Thoracic aorta (tissue), 2 donors: Measurements from ENCODE around the gene ZP2. TPM values are rescaled to one million over a fixed set of nuclear protein-coding genes. Genes with fewer than 3 reads are reported as not detected.

Experiments
- ATAC-seq: fragments of 150-250 bp; one replicate; pipeline ENCODE4 v1.8.0; 2017; ENCODE audit warnings: low read depth; ENCODE audit not compliant: insufficient number of reproducible peaks, low FRiP score
- DNase-seq: peaks from one replicate; pipeline ENCODE4 v3.0.0-alpha.2; 2020; ENCODE audit warnings: low spot score
- H3K27ac ChIP-seq, 2 donors: fragments of 200-600 bp; sonication (generic); 1 replicate in 1 of 2; 2 replicates in 1 of 2; pipeline ENCODE4 v1.5.1; 2016; ENCODE audit warnings: mild to moderate bottlenecking in 2 of 2, moderate library complexity in 2 of 2
- H3K27me3 ChIP-seq: fragments of 200-600 bp; sonication (generic); replicated peaks from 2 replicates; pipeline ENCODE4 v1.6.0; 2016; ENCODE audit warnings: mild to moderate bottlenecking; ENCODE audit not compliant: insufficient read depth
- H3K36me3 ChIP-seq: fragments of 200-600 bp; sonication (generic); one replicate; pipeline ENCODE4 v1.5.1; 2016
- H3K4me1 ChIP-seq, 2 donors: fragments of 200-600 bp; sonication (generic); 1 replicate in 1 of 2; 2 replicates in 1 of 2; pipeline versions ENCODE4 v1.5.1 to v1.6.0; 2016; ENCODE audit warnings: low read depth in 2 of 2, mild to moderate bottlenecking in 1 of 2; ENCODE audit not compliant: control insufficient read depth in 1 of 2
- H3K4me3 ChIP-seq: fragments of 200-600 bp; sonication (generic); 2 replicates; pipeline ENCODE4 v1.5.1; 2016; ENCODE audit warnings: mild to moderate bottlenecking
- H3K9me3 ChIP-seq: fragments of 200-600 bp; sonication (generic); 2 replicates; pipeline ENCODE4 v1.5.1; 2016
- total RNA-seq, 2 donors: library from RNA; depleted of rRNA; stranded (reverse); fragments of >200 nt; gene quantifications; one replicate each; pipeline versions ENCODE4 v1.1.0 to v1.2.3, GENCODE V29; 2016
- TF ChIP-seq, protein P1 (sequence below): fragments of 200-600 bp; sonication (generic); IDR thresholded peaks from one replicate; pipeline ENCODE4 v1.5.1; 2019; ENCODE audit warnings: antibody characterized with exemption

Gene ZP2
- total RNA-seq, 2 donors from 2014 or later: not detected

DNA sequence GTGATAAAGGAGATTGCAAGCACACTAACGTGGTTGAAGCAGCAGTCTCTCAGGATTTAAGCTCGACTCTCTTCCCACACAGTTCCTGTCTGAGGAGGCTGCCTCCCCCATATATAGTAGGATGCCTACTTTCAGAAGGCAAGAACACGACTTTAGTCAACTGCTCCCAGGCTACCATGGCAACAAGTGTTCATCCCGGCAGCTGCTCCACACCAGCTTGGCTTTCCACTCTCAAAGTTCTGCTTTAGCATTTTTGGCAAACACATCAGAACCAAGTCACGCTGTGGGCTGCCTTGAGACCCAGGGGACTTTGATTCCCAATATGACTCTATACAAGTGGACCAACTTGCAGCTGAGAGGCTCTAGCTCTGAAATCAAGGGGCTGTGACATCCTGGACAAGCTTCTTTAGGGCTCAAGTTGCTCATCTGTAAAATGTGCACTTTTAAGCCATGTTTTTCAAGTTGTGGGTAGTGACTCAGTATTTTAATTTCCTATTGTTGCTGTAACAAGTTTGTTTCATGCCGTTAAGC lies 16.5 kb downstream of the ZP2 start:
- no peaks in the 10 kb centered on the region for H3K36me3 ChIP-seq

DNA sequence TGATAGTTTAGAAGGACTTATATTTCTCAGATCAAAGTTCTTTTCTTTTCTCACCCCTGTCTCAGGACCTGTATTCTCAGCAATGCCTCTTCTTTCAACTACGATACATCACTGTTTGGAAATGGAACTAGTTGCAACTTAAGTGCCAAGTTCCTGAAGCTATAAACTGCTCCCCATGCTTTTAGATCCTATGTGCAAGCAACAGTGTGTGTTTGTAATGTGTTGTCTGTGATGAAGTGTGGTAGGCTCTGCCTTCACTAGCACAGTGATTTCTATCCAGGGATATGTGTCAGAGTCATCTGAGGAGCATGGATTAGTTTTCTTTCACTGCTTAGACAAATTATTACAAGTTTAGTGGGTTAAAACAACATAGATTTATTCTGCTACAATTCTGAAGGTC lies 18.4 kb downstream of the ZP2 start:
- DNase-seq: no peak
- H3K27ac ChIP-seq: no peak overlapping the region
- peaks cover 0 to 6% of the 10 kb centered on the region in 2 donors for H3K4me1 ChIP-seq
- H3K4me3 ChIP-seq: no peak overlapping the region
- TF ChIP-seq, protein P1, sequence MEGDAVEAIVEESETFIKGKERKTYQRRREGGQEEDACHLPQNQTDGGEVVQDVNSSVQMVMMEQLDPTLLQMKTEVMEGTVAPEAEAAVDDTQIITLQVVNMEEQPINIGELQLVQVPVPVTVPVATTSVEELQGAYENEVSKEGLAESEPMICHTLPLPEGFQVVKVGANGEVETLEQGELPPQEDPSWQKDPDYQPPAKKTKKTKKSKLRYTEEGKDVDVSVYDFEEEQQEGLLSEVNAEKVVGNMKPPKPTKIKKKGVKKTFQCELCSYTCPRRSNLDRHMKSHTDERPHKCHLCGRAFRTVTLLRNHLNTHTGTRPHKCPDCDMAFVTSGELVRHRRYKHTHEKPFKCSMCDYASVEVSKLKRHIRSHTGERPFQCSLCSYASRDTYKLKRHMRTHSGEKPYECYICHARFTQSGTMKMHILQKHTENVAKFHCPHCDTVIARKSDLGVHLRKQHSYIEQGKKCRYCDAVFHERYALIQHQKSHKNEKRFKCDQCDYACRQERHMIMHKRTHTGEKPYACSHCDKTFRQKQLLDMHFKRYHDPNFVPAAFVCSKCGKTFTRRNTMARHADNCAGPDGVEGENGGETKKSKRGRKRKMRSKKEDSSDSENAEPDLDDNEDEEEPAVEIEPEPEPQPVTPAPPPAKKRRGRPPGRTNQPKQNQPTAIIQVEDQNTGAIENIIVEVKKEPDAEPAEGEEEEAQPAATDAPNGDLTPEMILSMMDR: no peak
- H3K36me3 ChIP-seq: no peaks in the 10 kb centered on the region
- ATAC-seq: no peak
- no peaks in the 10 kb centered on the region for H3K27me3 ChIP-seq
- peaks cover 5% of the 10 kb centered on the region for H3K9me3 ChIP-seq

More for the DNA sequence above, 16.5 kb downstream of the ZP2 start:
- no peak overlapping the region for H3K4me3 ChIP-seq
- TF ChIP-seq, protein P1: no peak
- H3K27me3 ChIP-seq: no peaks in the 10 kb centered on the region
- H3K27ac ChIP-seq: no peak overlapping the region
- H3K4me1 ChIP-seq: no peaks in the 10 kb centered on the region
- peaks cover 5% of the 10 kb centered on the region for H3K9me3 ChIP-seq
- no peak for DNase-seq
- no peak for ATAC-seq

DNA sequence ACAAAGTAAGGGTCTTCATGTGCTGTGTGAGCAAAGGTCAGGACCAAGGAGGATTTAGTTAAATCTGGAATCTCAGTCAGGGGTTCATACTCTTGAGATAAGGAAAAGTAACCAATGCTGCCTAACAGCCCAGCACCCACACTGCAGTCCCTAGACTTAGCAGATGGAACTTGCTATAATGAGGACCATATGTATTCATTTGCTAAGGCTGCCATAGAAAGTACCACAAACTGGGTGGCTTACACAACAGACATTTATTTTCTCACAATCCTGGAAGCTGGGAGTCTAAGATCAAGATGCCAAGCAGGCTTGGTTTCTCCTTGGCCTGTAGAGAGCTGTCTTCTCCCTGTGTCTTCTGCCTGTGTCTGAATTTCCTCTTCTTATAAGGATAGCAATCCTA lies 20.8 kb downstream of the ZP2 start:
- ATAC-seq (no peak), DNase-seq (no peak)
- Histone ChIP-seq H3K27ac (no peak overlapping the region), H3K4me3 (no peak overlapping the region), H3K27me3 (no peaks in the 10 kb centered on the region), H3K4me1 (peaks cover 0 to 7% of the 10 kb centered on the region in 2 donors), H3K36me3 (no peaks in the 10 kb centered on the region), H3K9me3 (peaks cover 5% of the 10 kb centered on the region)
- TF ChIP-seq, protein P1: no peak

DNA sequence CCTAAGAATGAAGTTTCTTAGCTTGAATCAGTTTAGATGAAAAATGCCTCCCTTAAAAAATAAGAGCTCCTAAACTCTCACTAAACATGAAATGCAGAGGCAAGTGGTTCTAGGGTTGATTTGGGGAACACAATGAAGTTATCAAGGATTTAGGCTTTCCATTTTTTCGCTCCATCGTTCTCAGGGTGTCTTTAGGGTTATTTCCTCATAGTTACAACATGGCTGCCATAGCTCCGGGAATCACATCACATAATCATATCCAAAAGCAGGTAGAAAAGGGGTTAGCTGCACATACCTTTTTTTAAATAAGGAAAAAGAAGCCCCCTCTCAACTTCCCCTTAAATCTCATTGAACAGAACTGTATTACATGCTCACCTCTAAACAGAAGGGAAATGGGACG lies 21.4 kb downstream of the ZP2 start:
- no peaks in the 10 kb centered on the region for H3K36me3 ChIP-seq
- DNase-seq (no peak), ATAC-seq (no peak)
- TF ChIP-seq, protein P1: no peak
- H3K4me1 ChIP-seq: peaks cover 0 to 7% of the 10 kb centered on the region in 2 donors
- no peak overlapping the region for H3K4me3 ChIP-seq
- no peaks in the 10 kb centered on the region for H3K27me3 ChIP-seq
- peaks cover 5% of the 10 kb centered on the region for H3K9me3 ChIP-seq
- no peak overlapping the region for H3K27ac ChIP-seq

DNA sequence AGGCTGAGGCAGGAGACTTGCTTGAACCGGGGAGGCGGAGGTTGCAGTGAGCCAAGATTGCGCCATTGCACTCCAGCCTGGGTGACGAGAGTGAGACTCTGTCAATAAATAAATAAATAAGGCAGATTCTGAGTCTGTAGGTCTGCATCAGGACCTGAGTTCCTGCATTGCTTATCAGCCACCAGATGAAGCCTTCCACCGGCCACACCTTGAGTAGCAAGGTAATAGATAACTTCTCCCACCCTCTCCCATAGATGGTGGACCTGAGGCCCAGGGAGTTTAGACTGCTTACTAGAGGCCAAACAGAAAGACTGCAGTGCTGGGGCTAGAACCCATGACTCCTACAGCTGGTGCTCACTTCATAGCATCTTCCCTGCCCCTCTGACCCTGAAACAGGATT lies 22.1 kb downstream of the ZP2 start:
- DNase-seq (no peak), ATAC-seq (no peak)
- TF ChIP-seq, protein P1: no peak

More for the DNA sequence above, 22.1 kb downstream of the ZP2 start:
- H3K27ac ChIP-seq: no peak overlapping the region
- peaks cover 5% of the 10 kb centered on the region for H3K9me3 ChIP-seq
- no peaks in the 10 kb centered on the region for H3K36me3 ChIP-seq
- H3K4me1 ChIP-seq: peaks cover 0 to 7% of the 10 kb centered on the region in 2 donors
- H3K27me3 ChIP-seq: no peaks in the 10 kb centered on the region
- no peak overlapping the region for H3K4me3 ChIP-seq
